Caco-2 (cell line): ENCODE measurements around the gene POFUT1. TPM values are rescaled to one million over a fixed set of nuclear protein-coding genes. Genes with fewer than 3 reads are reported as not detected.

Source experiments
- BruUV-seq: library from RNA; stranded (reverse); fragments of 400-500 nt; replicated peaks from 2 replicates; lab custom pipeline; 2021; lab: Mats Ljungman, UMichigan
- CTCF ChIA-PET: fragments of 300-600 bp; sonication (Branson Sonifier 250); formaldehyde crosslinking; loops from one replicate; lab custom pipeline; 2022; ENCODE audit warnings: antibody characterized with exemption; lab: Charles Lee
- POLR2A ChIA-PET: fragments of 300-600 bp; sonication (Branson Sonifier 250); formaldehyde crosslinking; loops from one replicate; lab custom pipeline; 2022; ENCODE audit warnings: antibody characterized with exemption; lab: Charles Lee
- DNase-seq, 2 experiments: peaks; one replicate each; pipeline versions ENCODE4 v3.0.0 to v3.0.0-alpha.2; 2020 to 2022
- H3K27me3 ChIP-seq: replicated peaks from 2 replicates; pipeline ENCODE4 v1.6.0; 2011; ENCODE audit warnings: low read length; ENCODE audit not compliant: control insufficient read depth, insufficient read depth
- H3K36me3 ChIP-seq: 2 replicates; pipeline ENCODE4 v1.5.1; 2011; ENCODE audit warnings: low read length; ENCODE audit not compliant: control insufficient read depth, insufficient read depth
- H3K4me1 ChIP-seq: fragments of 250-450 bp; sonication (Bioruptor Pico); 2 replicates; pipeline ENCODE4 v1.5.1; 2020; ENCODE audit warnings: mild to moderate bottlenecking
- H3K4me3 ChIP-seq: 2 replicates; pipeline ENCODE4 v1.5.1; 2011; ENCODE audit warnings: low read depth, mild to moderate bottlenecking, control low read depth, low read length
- H3K9me3 ChIP-seq: fragments of 250-450 bp; sonication (Bioruptor Pico); 2 replicates; pipeline ENCODE4 v1.5.1; 2020; ENCODE audit warnings: mild to moderate bottlenecking, moderate library complexity
- H3K27ac Mint-ChIP-seq: one replicate; pipeline ENCODE4 v1.8.0; 2022; ENCODE audit warnings: mixed read lengths; ENCODE audit not compliant: unreplicated experiment
- H3K27me3 Mint-ChIP-seq: one replicate; pipeline ENCODE4 v1.8.0; 2022; ENCODE audit warnings: mixed read lengths; ENCODE audit not compliant: insufficient read depth, unreplicated experiment
- H3K36me3 Mint-ChIP-seq: one replicate; pipeline ENCODE4 v1.8.0; 2022; ENCODE audit warnings: mild to moderate bottlenecking, mixed read lengths; ENCODE audit not compliant: insufficient read depth, unreplicated experiment
- H3K4me1 Mint-ChIP-seq: one replicate; pipeline ENCODE4 v1.8.0; 2022; ENCODE audit warnings: low read depth, mixed read lengths; ENCODE audit not compliant: unreplicated experiment
- H3K4me3 Mint-ChIP-seq: one replicate; pipeline ENCODE4 v1.8.0; 2022; ENCODE audit warnings: mild to moderate bottlenecking, moderate library complexity, mixed read lengths; ENCODE audit not compliant: unreplicated experiment
- H3K9me3 Mint-ChIP-seq: one replicate; pipeline ENCODE4 v1.8.0; 2022; ENCODE audit warnings: mixed read lengths; ENCODE audit not compliant: unreplicated experiment
- intact Hi-C: fragments of 100-400 bp; cut with micrococcal nuclease; formaldehyde crosslinking; loops from one replicate; pipeline ENCODE4 v1.10.0; 2022; ENCODE audit not compliant: unreplicated experiment
- total RNA-seq: library from RNA; stranded (reverse); gene quantifications from 2 replicates; pipeline ENCODE4 v1.2.3, GENCODE V29; 2022
- TF ChIP-seq, protein P1 (sequence below), 2 experiments: fragments of 200-600 bp in 1 of 2; IDR thresholded peaks; 1 replicate in 1 of 2; 2 replicates in 1 of 2; pipeline versions ENCODE4 v1.5.1 to v1.8.0; 2011 to 2022; ENCODE audit warnings: antibody characterized with exemption in 1 of 2, control low read depth in 1 of 2, inconsistent platforms in 1 of 2, low read depth in 1 of 2, low read length in 1 of 2, mild to moderate bottlenecking in 1 of 2, moderate library complexity in 1 of 2; ENCODE audit not compliant: insufficient read depth in 1 of 2, severe bottlenecking in 1 of 2, unreplicated experiment in 1 of 2

POFUT1 gene
- total RNA-seq, 1 experiment from 2014 or later = 158 TPM

DNA sequence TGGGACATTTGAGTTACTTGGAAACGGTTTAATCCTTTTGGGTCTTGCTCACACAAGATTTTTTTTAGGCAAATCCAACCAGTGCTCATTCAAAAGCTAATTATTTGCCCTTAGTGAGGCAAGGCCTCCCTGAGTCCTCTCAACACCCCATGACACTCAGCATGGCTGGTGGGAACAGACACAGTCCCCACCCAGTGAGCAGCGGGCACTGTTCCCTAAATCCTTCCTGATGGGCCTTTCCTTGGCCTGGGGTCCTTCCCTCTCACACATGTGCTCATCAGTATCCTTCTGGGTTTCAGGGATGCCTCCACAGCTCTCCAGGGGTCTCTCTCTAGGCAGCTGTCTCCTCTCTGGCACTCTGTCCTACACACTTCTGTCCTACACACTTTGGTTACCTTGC lies 28.2 kb upstream of the POFUT1 start:
- Mint-ChIP-seq H3K4me3 (no peak overlapping the region), H3K9me3 (peaks cover 9% of the 10 kb centered on the region), H3K27ac (no peak overlapping the region), H3K4me1 (no peaks in the 10 kb centered on the region), H3K36me3 (peaks cover 13% of the 10 kb centered on the region), H3K27me3 (no peaks in the 10 kb centered on the region)
- H3K9me3 ChIP-seq = no peaks in the 10 kb centered on the region
- H3K4me1 ChIP-seq = peaks cover 12% of the 10 kb centered on the region
- no peak overlapping the region for H3K4me3 ChIP-seq
- POLR2A ChIA-PET = interaction anchor here (0.5 kb wide), 1 partner anchor 472 kb away, joined by 3 read pairs; no protein-coding TSS in a partner anchor
- no TSS peak for BruUV-seq
- DNase-seq = no peak
- H3K27me3 ChIP-seq = no peaks in the 10 kb centered on the region
- CTCF ChIA-PET = no interaction called here
- no peaks in the 10 kb centered on the region for H3K36me3 ChIP-seq
- intact Hi-C loops = no loop called here
- TF ChIP-seq, protein P1, sequence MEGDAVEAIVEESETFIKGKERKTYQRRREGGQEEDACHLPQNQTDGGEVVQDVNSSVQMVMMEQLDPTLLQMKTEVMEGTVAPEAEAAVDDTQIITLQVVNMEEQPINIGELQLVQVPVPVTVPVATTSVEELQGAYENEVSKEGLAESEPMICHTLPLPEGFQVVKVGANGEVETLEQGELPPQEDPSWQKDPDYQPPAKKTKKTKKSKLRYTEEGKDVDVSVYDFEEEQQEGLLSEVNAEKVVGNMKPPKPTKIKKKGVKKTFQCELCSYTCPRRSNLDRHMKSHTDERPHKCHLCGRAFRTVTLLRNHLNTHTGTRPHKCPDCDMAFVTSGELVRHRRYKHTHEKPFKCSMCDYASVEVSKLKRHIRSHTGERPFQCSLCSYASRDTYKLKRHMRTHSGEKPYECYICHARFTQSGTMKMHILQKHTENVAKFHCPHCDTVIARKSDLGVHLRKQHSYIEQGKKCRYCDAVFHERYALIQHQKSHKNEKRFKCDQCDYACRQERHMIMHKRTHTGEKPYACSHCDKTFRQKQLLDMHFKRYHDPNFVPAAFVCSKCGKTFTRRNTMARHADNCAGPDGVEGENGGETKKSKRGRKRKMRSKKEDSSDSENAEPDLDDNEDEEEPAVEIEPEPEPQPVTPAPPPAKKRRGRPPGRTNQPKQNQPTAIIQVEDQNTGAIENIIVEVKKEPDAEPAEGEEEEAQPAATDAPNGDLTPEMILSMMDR (IDR thresholded peaks at IDR 0.05; ENCODE audit: insufficient read depth in 1 of 2, low read depth in 1 of 2, low read length in 1 of 2, severe bottlenecking in 1 of 2, unreplicated experiment in 1 of 2) = no peak

DNA sequence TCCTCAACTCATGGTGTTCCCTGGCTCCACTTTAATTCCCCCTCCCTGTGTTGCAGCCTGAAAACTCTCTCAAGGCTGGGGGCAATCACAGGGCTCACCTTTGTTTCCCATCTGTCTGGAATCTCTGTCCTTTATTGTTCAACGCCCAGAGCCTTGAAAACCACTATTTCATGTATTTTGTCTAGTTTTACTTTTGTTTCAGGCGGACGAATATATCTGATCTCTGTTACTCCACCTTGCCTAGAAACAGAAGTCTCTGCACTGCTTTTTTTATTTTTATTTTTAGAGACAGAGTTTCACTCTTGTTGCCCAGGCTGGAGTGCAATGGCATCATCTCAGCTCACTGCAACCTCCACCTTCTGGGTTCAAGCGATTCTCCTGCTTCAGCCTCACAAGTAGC lies 27.7 kb upstream of the POFUT1 start:
- Mint-ChIP-seq H3K36me3 (peaks cover 9% of the 10 kb centered on the region), H3K4me1 (no peaks in the 10 kb centered on the region), H3K9me3 (peaks cover 9% of the 10 kb centered on the region), H3K27ac (no peak overlapping the region), H3K27me3 (no peaks in the 10 kb centered on the region), H3K4me3 (no peak overlapping the region)
- H3K27me3 ChIP-seq = no peaks in the 10 kb centered on the region
- no peak for DNase-seq
- TF ChIP-seq, protein P1 (IDR thresholded peaks at IDR 0.05; ENCODE audit: insufficient read depth in 1 of 2, low read depth in 1 of 2, low read length in 1 of 2, severe bottlenecking in 1 of 2, unreplicated experiment in 1 of 2) = no peak
- H3K4me3 ChIP-seq = no peak overlapping the region
- ChIA-PET POLR2A (no interaction called here), CTCF (interaction anchor here (0.6 kb wide), 1 partner anchor 956 kb away, joined by 4 read pairs; no protein-coding TSS in a partner anchor)
- H3K9me3 ChIP-seq = no peaks in the 10 kb centered on the region
- intact Hi-C loops = no loop called here
- no peaks in the 10 kb centered on the region for H3K36me3 ChIP-seq
- H3K4me1 ChIP-seq = peaks cover 14% of the 10 kb centered on the region
- no TSS peak for BruUV-seq

DNA sequence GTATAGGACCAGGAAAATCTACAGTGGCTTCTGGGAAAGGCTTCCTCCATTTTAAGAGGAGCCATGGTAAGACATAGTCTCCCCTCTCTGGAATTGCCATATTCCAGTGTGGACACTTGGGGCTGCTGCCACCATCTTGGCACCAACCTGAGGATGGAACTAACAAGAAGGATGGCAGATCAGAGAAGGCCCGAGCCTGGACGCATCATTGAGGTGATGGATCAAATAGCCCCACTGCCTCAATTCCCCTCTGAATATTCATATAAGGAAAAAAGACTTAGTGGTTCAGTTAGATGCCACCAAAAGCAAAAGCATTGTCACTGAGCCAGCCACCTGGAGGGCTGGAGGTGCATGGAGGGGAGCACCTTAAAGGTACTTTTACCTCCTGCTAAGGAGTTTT lies 26.1 kb upstream of the POFUT1 start:
- no peak for DNase-seq
- BruUV-seq = no TSS peak

More for the DNA sequence above, 26.1 kb upstream of the POFUT1 start:
- TF ChIP-seq, protein P1 (IDR thresholded peaks at IDR 0.05; ENCODE audit: insufficient read depth in 1 of 2, low read depth in 1 of 2, low read length in 1 of 2, severe bottlenecking in 1 of 2, unreplicated experiment in 1 of 2) = no peak
- CTCF ChIA-PET = interaction anchor here (0.6 kb wide), 1 partner anchor 564 kb away, joined by 3 read pairs; no protein-coding TSS in a partner anchor
- intact Hi-C loops = no loop called here
- H3K9me3 ChIP-seq = no peaks in the 10 kb centered on the region
- Mint-ChIP-seq H3K9me3 (peaks cover 9% of the 10 kb centered on the region), H3K36me3 (peaks cover 7% of the 10 kb centered on the region), H3K27me3 (no peaks in the 10 kb centered on the region), H3K4me1 (no peaks in the 10 kb centered on the region), H3K27ac (no peak overlapping the region), H3K4me3 (no peak overlapping the region)
- POLR2A ChIA-PET = no interaction called here
- peaks cover 16% of the 10 kb centered on the region for H3K4me1 ChIP-seq
- H3K36me3 ChIP-seq = no peaks in the 10 kb centered on the region
- no peaks in the 10 kb centered on the region for H3K27me3 ChIP-seq
- no peak overlapping the region for H3K4me3 ChIP-seq
